Lung (tissue), 12 donors: Measurements from ENCODE around the gene GRIN2A. TPM values are rescaled to one million over a fixed set of nuclear protein-coding genes. Genes with fewer than 3 reads are reported as not detected.

Experiments used
- ATAC-seq: fragments of 200-7000 bp; cut with Tn5 transposase; one replicate; pipeline ENCODE4 v1.9.1; 2020; ENCODE audit warnings: moderate number of reproducible peaks; ENCODE audit not compliant: insufficient read depth, low FRiP score
- DNase-seq, 3 donors: peaks; one replicate each; pipeline ENCODE4 v3.0.0-alpha.2; 2013 to 2017
- H3K27ac ChIP-seq, 2 donors: one replicate each; pipeline ENCODE4 v1.5.1; 2013; ENCODE audit warnings: mild to moderate bottlenecking in 2 of 2, moderate library complexity in 2 of 2, control low read depth in 1 of 2, inconsistent platforms in 1 of 2, low read depth in 1 of 2, low read length in 1 of 2
- H3K27me3 ChIP-seq, 3 donors: one replicate each; pipeline ENCODE4 v1.5.1; 2013; ENCODE audit warnings: low read length in 2 of 3; ENCODE audit not compliant: control insufficient read depth in 3 of 3, insufficient read depth in 3 of 3
- H3K36me3 ChIP-seq, 4 donors: one replicate each; pipeline ENCODE4 v1.5.1; 2013; ENCODE audit warnings: low read length in 4 of 4, mild to moderate bottlenecking in 1 of 4, moderate library complexity in 1 of 4; ENCODE audit not compliant: control insufficient read depth in 4 of 4, insufficient read depth in 4 of 4
- H3K4me1 ChIP-seq, 5 donors: one replicate each; pipeline ENCODE4 v1.5.1; 2013; ENCODE audit warnings: low read length in 5 of 5, mild to moderate bottlenecking in 2 of 5, moderate library complexity in 1 of 5; ENCODE audit not compliant: control insufficient read depth in 5 of 5, insufficient read depth in 5 of 5
- H3K4me3 ChIP-seq: one replicate; pipeline ENCODE4 v1.5.1; 2013; ENCODE audit warnings: mild to moderate bottlenecking, control low read depth, moderate library complexity
- H3K9ac ChIP-seq, 2 donors: one replicate each; pipeline ENCODE4 v1.5.1; 2013; ENCODE audit warnings: low read length in 2 of 2, control low read depth in 1 of 2; ENCODE audit not compliant: insufficient read depth in 1 of 2
- H3K9me3 ChIP-seq, 4 donors: one replicate each; pipeline ENCODE4 v1.5.1; 2013; ENCODE audit warnings: low read length in 3 of 4, mild to moderate bottlenecking in 1 of 4, moderate library complexity in 1 of 4; ENCODE audit not compliant: control insufficient read depth in 4 of 4, insufficient read depth in 3 of 4
- WGBS, 2 donors: extraction: QIAGEN DNeasy Blood & Tissue Kit; methylation state at CpG; one replicate each; pipeline ENCODE4 v1.1.7; 2013; 5-methylcytosine and 5-hydroxymethylcytosine counted together
- polyA plus RNA-seq, 2 donors: library from polyadenylated mRNA; stranded (reverse); fragments of 200-250 nt; gene quantifications; one replicate each; pipeline ENCODE4 v1.2.1, GENCODE V29; 2013
- total RNA-seq, 2 donors: library from RNA; depleted of rRNA in 1 of 2; stranded (reverse); fragments of >200 nt in 1 of 2; gene quantifications; one replicate each; pipeline ENCODE4 v1.2.1, GENCODE V29; 2014 to 2021
- TF ChIP-seq, protein P1 (sequence below): IDR thresholded peaks from 2 replicates; pipeline ENCODE4 v1.5.1; 2012; ENCODE audit warnings: mild to moderate bottlenecking; ENCODE audit errors: control extremely low read depth, extremely low read depth
- donor health status: control.
- donor health status: control.
- donor health status: Bipolar disorder and iron deficiency.
- donor health status: healthy.
- donor health status: DM: yes; HTN: yes; CAD: no.

The GRIN2A gene
- total and polyA plus RNA-seq, 4 donors, result 0.02 to 0.37 (median 0.10) TPM

GRCh38 chr16:9766891-9767290 is 415.3 kb downstream of the GRIN2A start:
- H3K27ac ChIP-seq, result no peak overlapping the region
- WGBS, 2 donors, result 73 to 78% methylated on average over 4 of the region's 4 CpGs

GRCh38 chr16:9763505-9763904 is 418.7 kb downstream of the GRIN2A start:
- 91 to 93% methylated on average over 11 of the region's 11 CpGs for WGBS, 2 donors
- no peaks in the 10 kb centered on the region for H3K36me3 ChIP-seq
- no peak overlapping the region for H3K9ac ChIP-seq
- TF ChIP-seq, protein P1, sequence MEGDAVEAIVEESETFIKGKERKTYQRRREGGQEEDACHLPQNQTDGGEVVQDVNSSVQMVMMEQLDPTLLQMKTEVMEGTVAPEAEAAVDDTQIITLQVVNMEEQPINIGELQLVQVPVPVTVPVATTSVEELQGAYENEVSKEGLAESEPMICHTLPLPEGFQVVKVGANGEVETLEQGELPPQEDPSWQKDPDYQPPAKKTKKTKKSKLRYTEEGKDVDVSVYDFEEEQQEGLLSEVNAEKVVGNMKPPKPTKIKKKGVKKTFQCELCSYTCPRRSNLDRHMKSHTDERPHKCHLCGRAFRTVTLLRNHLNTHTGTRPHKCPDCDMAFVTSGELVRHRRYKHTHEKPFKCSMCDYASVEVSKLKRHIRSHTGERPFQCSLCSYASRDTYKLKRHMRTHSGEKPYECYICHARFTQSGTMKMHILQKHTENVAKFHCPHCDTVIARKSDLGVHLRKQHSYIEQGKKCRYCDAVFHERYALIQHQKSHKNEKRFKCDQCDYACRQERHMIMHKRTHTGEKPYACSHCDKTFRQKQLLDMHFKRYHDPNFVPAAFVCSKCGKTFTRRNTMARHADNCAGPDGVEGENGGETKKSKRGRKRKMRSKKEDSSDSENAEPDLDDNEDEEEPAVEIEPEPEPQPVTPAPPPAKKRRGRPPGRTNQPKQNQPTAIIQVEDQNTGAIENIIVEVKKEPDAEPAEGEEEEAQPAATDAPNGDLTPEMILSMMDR, result no peak
- no peak for ATAC-seq
- peaks cover 0 to 3% (median 0%) of the 10 kb centered on the region in 4 donors for H3K9me3 ChIP-seq
- H3K27me3 ChIP-seq, result no peaks in the 10 kb centered on the region
- no peak for DNase-seq
- no peak overlapping the region for H3K4me3 ChIP-seq
- no peak overlapping the region for H3K27ac ChIP-seq
- no peaks in the 10 kb centered on the region for H3K4me1 ChIP-seq

More at GRCh38 chr16:9766891-9767290, 415.3 kb downstream of the GRIN2A start:
- H3K36me3 ChIP-seq, result no peaks in the 10 kb centered on the region
- H3K27me3 ChIP-seq, result no peaks in the 10 kb centered on the region
- peaks cover 0 to 5% (median 0%) of the 10 kb centered on the region in 4 donors for H3K9me3 ChIP-seq
- H3K4me3 ChIP-seq, result no peak overlapping the region
- TF ChIP-seq, protein P1, result no peak
- H3K9ac ChIP-seq, result no peak overlapping the region
- H3K4me1 ChIP-seq, result no peaks in the 10 kb centered on the region
- ATAC-seq, result no peak
- DNase-seq, result no peak

- Histone ChIP-seq H3K27me3 (no peaks in the 10 kb centered on the region), H3K4me3 (no peak overlapping the region), H3K27ac (no peak overlapping the region), H3K36me3 (no peaks in the 10 kb centered on the region), H3K9me3 (peaks cover 0 to 3% (median 0%) of the 10 kb centered on the region in 4 donors), H3K9ac (no peak overlapping the region), H3K4me1 (no peaks in the 10 kb centered on the region)
- ATAC-seq (no peak), DNase-seq (no peak)
- TF ChIP-seq, protein P1, result no peak
- 86% methylated on average over 6 of the region's 6 CpGs for WGBS, 2 donors
Measured at GRCh38 chr16:9761870-9762269, 420.4 kb downstream of the GRIN2A start.

GRCh38 chr16:9757687-9758086 is 424.5 kb downstream of the GRIN2A start:
- no peaks in the 10 kb centered on the region for H3K4me1 ChIP-seq
- H3K9ac ChIP-seq, result no peak overlapping the region
- ATAC-seq (no peak), DNase-seq (no peak)
- no peak overlapping the region for H3K4me3 ChIP-seq
- 91 to 92% methylated on average over 4 of the region's 4 CpGs for WGBS, 2 donors
- no peaks in the 10 kb centered on the region for H3K9me3 ChIP-seq
- TF ChIP-seq, protein P1, result no peak
- no peak overlapping the region for H3K27ac ChIP-seq
- no peaks in the 10 kb centered on the region for H3K27me3 ChIP-seq
- no peaks in the 10 kb centered on the region for H3K36me3 ChIP-seq
